Measurements from ENCODE around the gene BTBD19. TPM values are rescaled to one million over a fixed set of nuclear protein-coding genes. Genes with fewer than 3 reads are reported as not detected.
"Not testable (repeated sequence)": the region's sequence is repeated elsewhere in the genome, so short reads cannot be mapped to it uniquely, and the experiment has no call there.

Gene BTBD19
- total RNA-seq, 1 donor from 2014 or later, result 22.6 TPM

DNA sequence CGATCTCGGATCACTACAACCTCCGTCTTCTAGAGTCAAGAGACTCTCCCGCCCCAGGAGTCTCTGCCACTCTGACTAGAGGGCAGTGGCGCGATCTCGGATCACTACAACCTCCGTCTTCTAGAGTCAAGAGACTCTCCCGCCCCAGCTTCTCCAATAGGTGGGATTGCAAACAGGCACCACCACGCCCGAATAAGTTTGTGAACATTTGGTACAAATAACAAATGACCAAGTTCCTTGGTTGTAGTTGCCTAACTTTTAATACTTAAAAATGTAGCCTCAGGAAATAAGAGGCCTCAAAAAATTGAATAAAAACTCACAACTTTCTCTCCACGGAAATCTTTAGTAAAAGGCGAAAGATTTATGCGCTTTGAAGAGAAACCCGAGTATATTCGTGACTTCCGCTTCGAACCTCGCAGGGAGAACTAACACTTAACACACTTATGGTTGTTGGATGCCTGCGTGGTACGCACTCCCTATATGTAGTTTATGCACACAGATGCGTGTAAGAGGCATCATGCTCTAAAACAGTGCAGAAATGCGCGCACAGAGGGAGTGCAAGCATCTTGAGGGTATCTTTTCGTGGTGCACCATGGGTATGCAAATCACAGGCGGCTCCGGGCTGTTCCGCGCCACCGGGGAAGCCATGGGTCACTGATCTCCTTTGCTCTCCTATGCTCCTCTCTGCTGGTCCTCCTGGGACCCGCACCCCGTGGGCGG, 11.4 kb downstream of the BTBD19 start:
- Mint-ChIP-seq H3K27me3 (ENCODE audit: insufficient read depth) (no peaks in the 10 kb centered on the region), H3K27ac (peak overlapping the region; percentile 97), H3K36me3 (ENCODE audit: low read depth) (peaks cover 24% of the 10 kb centered on the region), H3K9me3 (no peaks in the 10 kb centered on the region), H3K4me1 (ENCODE audit: low read depth) (peaks cover 54% of the 10 kb centered on the region), H3K4me3 (peak overlapping the region; percentile 87)
- intact Hi-C loops (cut with micrococcal nuclease), result loop anchor here (1.0 to 5.0 kb wide), 9 partner anchors 10 to 868 kb away; partner anchors contain the start of genes CCDC163, GPBP1L1, MMACHC and RNU5D-1
- peak; percentile 81 for DNase-seq (ENCODE audit: low spot score)

DNA sequence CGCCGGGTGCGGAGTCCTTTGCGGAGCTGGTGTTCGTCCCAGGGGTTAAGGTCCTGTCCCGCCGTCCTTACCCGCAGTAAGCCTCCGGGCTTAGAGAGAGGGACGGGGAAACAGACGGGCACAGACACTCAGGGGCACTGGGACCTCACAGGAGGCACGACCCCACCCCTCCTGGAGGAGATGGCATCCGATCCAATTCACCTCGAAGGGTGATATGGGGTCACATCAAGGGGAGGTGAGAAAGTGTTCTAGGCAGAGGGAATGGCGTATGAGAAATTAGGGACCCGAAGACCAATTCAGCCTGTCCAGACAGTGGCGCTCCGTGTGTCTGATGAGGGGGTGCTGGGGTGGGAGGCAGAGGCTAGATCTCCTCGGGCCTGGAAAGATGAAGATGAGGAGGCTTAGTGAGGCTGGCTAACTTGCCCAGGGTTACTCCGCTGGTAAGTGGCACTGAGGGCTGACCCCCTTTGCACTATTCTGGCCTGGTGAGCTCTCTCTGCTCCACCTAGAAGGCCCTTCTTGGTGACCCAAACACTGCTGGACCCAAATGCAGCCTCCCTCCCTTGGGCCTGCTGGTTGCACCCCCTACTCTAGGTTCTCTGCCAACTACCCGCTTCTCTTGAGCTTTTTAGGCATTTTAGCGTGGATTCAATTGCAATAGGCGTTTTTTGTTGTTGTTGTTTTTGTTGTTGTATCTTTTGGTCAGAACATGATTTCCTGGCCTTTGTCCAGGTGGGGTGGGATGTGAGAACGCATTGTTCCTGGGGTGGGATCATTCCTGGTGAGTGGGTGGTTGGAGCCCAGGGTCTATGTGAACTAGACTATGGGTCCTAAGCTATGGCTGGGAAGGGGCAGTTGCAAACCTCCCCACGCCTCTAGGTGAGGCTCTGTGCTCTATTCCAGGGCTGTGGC, 12.3 kb downstream of the BTBD19 start:
- DNase-seq (ENCODE audit: low spot score), result no peak
- peak overlapping the region; percentile 97 for H3K27ac Mint-ChIP-seq
- peak overlapping the region; percentile 87 for H3K4me3 Mint-ChIP-seq
- no peaks in the 10 kb centered on the region for H3K9me3 Mint-ChIP-seq
- intact Hi-C loops (cut with micrococcal nuclease), result loop anchor here (5.0 kb wide), 1 partner anchor 482 kb away; no protein-coding TSS in a partner anchor
- H3K36me3 Mint-ChIP-seq (ENCODE audit: low read depth), result peaks cover 16% of the 10 kb centered on the region
- H3K27me3 Mint-ChIP-seq (ENCODE audit: insufficient read depth), result no peaks in the 10 kb centered on the region
- H3K4me1 Mint-ChIP-seq (ENCODE audit: low read depth), result peaks cover 48% of the 10 kb centered on the region

DNA sequence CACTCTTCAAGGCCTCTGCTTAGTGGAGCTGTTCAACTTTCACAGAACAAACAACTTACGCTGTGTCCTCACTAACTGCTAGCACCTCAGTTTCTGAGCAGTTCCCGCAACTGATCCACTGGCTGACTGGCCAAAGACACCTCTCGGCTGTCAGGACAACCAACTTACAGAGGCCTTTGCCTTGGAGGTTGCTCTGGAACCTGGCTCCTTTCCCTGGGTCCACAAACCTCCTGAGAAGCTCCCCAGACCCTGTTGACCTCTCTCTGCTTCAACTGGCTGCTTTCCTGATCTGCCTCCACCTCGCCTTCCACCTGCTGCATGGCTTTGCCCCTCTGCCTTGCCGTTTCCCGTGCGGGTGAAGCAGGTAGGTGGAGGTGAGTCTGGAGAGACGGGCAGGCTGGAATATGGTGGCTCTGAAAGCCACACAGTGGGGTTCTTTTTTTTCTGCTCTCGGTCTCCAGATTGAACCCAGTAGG, 13.0 kb downstream of the BTBD19 start:
- intact Hi-C loops (cut with micrococcal nuclease), result loop anchor here (5.0 kb wide), 1 partner anchor 481 kb away; no protein-coding TSS in a partner anchor
- peak overlapping the region; percentile 67 for H3K27ac Mint-ChIP-seq

DNA sequence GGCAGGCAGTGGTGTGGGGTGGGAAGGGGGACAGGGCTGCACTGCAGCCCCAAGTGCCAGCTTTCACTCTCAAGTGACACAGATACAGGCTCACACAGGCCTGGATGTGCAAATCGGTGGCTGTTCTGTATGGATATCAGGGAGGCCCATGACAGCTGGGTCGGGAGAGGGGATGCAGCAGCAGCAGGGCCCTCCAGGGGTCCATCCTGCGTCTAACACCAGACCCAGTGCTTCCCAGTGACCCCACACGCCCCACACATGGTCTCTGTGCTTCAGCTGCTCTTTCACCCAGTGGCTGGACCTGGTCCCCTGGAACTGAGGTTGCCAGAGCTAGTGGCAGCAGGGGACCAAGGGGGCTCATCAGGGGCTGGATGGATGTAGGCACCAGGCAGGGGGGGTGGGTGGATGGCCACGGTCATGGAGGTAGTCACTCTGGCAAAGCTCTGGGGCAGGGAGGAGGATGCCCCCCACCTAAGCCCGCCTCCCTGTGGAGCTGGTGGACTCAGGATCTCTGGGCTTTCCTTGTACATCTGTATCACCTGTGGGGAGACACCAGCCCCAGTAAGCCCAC, 13.9 kb downstream of the BTBD19 start:
- Mint-ChIP-seq H3K27me3 (ENCODE audit: insufficient read depth) (no peaks in the 10 kb centered on the region), H3K4me3 (no peak overlapping the region), H3K4me1 (ENCODE audit: low read depth) (peaks cover 45% of the 10 kb centered on the region), H3K36me3 (ENCODE audit: low read depth) (peaks cover 8% of the 10 kb centered on the region), H3K9me3 (no peaks in the 10 kb centered on the region), H3K27ac (peak overlapping the region; percentile 7)
- no peak for DNase-seq (ENCODE audit: low spot score)
- intact Hi-C loops (cut with micrococcal nuclease), result loop anchor here (5.0 kb wide), 1 partner anchor 480 kb away; no protein-coding TSS in a partner anchor

More for the DNA sequence above, 13.0 kb downstream of the BTBD19 start:
- peaks cover 48% of the 10 kb centered on the region for H3K4me1 Mint-ChIP-seq (ENCODE audit: low read depth)
- no peaks in the 10 kb centered on the region for H3K27me3 Mint-ChIP-seq (ENCODE audit: insufficient read depth)
- H3K9me3 Mint-ChIP-seq, result no peaks in the 10 kb centered on the region
- no peak for DNase-seq (ENCODE audit: low spot score)
- peak overlapping the region; percentile 87 for H3K4me3 Mint-ChIP-seq
- peaks cover 12% of the 10 kb centered on the region for H3K36me3 Mint-ChIP-seq (ENCODE audit: low read depth)

DNA sequence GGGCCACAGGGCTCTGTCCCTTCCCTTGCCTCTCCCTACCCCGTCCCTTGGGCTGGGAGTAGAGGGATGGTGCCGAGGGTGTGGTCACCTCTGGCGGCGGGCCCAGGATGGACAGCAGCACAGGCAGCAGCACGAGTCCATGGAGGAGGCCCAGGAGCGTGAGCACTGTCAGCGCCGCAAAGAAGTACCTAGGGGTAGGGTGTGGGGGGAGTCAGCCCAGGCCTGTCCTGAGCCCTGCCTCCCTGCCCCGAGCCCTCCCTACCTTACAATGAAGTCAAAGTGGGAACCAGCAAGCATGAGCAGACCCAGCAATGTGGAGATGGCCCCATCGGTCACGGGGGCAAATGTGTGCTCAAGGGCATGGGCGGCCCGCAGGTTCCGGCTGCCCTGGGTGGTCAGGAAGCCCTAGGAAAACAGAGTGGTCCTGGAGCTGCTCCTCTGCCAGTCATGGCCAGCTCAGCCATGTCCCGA, 14.7 kb downstream of the BTBD19 start:
- no peaks in the 10 kb centered on the region for H3K9me3 Mint-ChIP-seq
- no peak for DNase-seq (ENCODE audit: low spot score)
- H3K27ac Mint-ChIP-seq, result no peak overlapping the region
- peaks cover 37% of the 10 kb centered on the region for H3K4me1 Mint-ChIP-seq (ENCODE audit: low read depth)
- H3K36me3 Mint-ChIP-seq (ENCODE audit: low read depth), result peaks cover 2% of the 10 kb centered on the region
- intact Hi-C loops (cut with micrococcal nuclease), result loop anchor here (5.0 kb wide), 1 partner anchor 479 kb away; no protein-coding TSS in a partner anchor
- H3K27me3 Mint-ChIP-seq (ENCODE audit: insufficient read depth), result no peaks in the 10 kb centered on the region
- no peak overlapping the region for H3K4me3 Mint-ChIP-seq

DNA sequence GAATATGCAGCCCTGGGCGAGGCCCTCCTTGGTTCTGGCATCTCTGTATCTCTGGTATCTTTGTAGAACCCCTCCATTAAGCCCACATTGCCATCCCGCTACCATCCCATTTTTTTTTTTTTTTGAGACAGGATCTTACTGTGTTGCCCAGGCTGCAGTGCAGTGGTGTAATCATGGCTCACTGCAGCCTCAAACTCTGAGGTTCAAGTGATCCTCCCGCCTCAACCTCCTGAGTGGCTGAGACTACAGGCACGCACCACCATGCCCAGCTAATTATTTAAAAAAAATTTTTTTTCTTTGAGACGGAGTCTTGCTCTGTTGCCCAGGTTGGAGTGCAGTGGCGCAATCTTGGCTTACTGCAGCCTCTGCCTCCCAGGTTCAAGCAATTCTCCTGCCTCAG, 16.1 kb downstream of the BTBD19 start:
- not testable (repeated sequence) for H3K27ac Mint-ChIP-seq; DNase-seq (ENCODE audit: low spot score); H3K36me3 Mint-ChIP-seq (ENCODE audit: low read depth); H3K27me3 Mint-ChIP-seq (ENCODE audit: insufficient read depth); H3K4me3 Mint-ChIP-seq; H3K9me3 Mint-ChIP-seq
- H3K4me1 Mint-ChIP-seq (ENCODE audit: low read depth), result peaks cover 24% of the 10 kb centered on the region
- intact Hi-C loops (cut with micrococcal nuclease), result loop anchor here (5.0 kb wide), 1 partner anchor 478 kb away; no protein-coding TSS in a partner anchor

DNA sequence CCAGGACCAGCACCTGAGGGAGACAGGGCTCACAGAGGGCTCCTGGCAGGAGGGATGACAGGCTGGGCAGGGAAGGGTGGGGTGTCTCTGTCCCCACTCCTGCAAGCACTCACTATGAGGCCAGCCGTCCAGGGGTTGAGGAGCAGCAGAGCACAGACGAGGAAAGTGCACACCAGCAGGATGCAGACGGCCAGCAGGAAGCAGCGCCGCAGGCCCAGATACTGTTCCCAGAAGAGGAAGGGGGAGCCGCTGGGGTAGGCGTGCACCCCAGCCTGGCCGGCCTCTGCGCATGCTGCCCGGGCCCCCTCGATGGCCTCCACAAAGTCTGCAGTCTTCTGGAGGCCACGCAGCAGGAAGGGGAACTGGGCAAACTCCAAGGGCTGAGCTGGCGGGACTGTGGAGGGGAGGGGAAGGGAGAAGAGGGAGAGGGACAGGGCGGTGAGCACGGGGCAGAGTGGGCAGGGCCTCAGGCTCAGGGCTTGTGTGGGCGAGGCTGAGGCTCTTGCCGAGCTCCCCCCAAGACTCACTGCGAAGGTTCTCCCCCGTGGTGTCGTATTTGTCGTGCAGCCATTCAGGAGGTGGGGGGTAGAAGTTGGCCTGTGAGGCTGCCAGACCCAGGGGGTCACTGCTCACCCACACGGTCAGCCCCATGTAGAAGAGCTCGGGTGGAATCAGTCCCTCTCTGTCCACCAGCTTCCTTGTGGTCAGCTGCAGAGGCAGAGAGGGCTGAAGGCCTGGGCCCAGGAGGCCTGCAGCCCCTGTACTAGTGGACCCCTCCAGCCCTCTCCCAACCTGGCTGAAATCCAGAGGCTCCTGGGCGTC, 18.3 kb downstream of the BTBD19 start:
- Mint-ChIP-seq H3K4me1 (ENCODE audit: low read depth) (peaks cover 2% of the 10 kb centered on the region), H3K27me3 (ENCODE audit: insufficient read depth) (no peaks in the 10 kb centered on the region), H3K27ac (no peak overlapping the region), H3K4me3 (no peak overlapping the region), H3K36me3 (ENCODE audit: low read depth) (no peaks in the 10 kb centered on the region), H3K9me3 (no peaks in the 10 kb centered on the region)
- intact Hi-C loops (cut with micrococcal nuclease), result no loop called here
- no peak for DNase-seq (ENCODE audit: low spot score)

DNA sequence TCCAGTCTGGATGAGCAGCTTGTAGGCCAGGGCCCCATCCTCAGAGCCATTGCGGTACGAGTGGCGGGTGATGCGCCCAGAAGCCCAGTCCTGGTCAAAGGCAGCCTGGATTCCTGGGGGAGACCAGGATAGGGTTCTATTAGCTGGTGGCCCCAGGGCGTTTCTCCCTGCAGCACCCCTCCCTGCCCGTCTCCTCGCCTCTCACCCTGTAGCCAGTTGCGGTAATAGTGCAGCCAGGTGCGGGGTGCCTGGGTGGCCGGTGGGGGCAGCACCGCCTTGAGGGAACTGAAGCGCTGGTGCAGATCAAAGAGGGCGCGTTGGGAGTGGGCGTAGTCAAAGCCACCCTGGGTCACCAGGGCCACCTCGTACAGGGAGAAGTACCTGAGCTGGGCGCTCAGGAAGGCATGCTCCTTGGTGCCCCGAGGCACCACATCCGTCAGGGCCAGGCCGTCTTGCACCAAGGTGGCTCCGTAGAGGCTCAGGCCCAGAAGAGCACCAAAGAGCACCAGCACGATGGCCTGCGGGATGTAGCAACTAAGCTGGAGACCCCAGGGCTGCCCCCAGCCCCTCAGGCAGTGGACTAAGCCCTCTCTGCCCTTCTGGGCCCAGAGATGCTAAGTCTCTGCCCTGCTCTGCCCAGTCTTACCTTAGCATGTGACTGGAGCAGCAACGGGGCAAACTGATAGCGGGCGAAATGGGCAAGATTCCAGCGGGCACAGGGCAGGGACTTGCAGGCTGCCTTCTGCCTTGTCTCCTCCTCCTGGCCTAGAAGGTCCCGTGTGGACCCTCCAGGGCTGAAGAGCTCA, 19.1 kb downstream of the BTBD19 start:
- H3K36me3 Mint-ChIP-seq (ENCODE audit: low read depth), result no peaks in the 10 kb centered on the region
- H3K9me3 Mint-ChIP-seq, result no peaks in the 10 kb centered on the region
- no peak for DNase-seq (ENCODE audit: low spot score)
- no peaks in the 10 kb centered on the region for H3K27me3 Mint-ChIP-seq (ENCODE audit: insufficient read depth)
- H3K4me1 Mint-ChIP-seq (ENCODE audit: low read depth), result no peaks in the 10 kb centered on the region
- H3K27ac Mint-ChIP-seq, result no peak overlapping the region
- no peak overlapping the region for H3K4me3 Mint-ChIP-seq
- intact Hi-C loops (cut with micrococcal nuclease), result no loop called here

DNA sequence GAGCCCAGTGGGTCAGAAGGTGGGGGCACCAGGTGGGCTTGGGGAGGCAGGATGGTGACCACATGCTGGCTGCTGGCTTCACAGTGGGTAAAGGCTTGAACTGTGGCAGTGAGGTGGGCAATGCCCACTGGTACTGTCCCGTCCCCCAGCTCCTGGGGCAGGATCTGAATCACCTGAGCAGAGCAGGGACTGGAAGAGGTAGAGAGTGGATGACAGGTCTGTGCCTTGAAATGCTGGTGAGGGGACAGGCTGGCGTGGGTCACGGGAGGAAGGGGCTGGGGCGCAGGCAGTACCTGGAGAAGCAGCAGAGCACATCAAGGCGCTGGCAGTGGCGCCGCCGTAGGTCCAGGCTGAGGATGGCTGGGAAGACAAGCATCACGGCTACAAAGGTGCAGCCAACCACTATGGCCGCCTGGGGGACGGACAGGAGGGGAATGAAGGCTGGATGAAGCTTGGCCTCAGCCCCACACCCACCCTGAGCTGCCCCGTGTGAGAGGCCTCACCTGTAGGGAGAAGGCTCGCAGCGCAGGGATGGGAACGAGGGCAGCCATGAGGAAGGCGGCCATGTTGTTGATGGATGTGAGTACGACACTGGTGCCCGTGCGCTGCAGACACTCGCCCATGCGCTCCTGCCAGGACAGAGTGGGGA, 19.8 kb downstream of the BTBD19 start:
- Mint-ChIP-seq H3K9me3 (no peaks in the 10 kb centered on the region), H3K4me1 (ENCODE audit: low read depth) (no peaks in the 10 kb centered on the region), H3K36me3 (ENCODE audit: low read depth) (no peaks in the 10 kb centered on the region), H3K27me3 (ENCODE audit: insufficient read depth) (peaks cover under 1% of the 10 kb centered on the region), H3K27ac (no peak overlapping the region), H3K4me3 (no peak overlapping the region)
- DNase-seq (ENCODE audit: low spot score), result no peak
- intact Hi-C loops (cut with micrococcal nuclease), result no loop called here

DNA sequence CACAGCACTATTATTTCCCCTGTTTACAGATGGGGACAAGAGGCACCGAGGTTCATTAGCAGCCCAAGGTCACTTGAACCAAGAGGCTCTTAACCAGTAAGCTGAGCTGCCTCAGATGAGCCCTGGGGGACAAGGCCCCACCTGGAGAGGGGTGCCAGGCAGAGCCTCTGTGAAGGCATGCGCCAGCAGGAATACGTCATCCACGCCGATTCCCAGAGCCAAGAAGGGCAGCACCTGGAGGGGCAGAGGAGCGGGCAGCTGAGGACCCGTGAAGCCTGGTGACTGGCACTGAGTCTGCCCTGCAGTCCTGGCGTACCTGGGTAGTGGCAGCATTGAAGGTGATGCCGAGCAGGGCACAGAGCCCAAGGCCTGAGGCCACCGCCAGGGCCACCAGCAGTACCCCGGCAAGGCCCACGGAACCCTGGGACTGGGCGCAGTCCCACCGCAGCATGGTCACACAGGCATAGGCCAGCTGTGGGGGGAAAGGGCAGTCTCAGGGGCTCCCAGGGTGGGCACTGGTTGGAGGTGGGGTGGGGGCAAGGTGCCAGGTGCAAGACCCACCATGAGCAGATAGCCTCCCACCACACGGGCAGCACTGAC, 20.6 kb downstream of the BTBD19 start:
- intact Hi-C loops (cut with micrococcal nuclease), result no loop called here
- H3K27me3 Mint-ChIP-seq (ENCODE audit: insufficient read depth), result peaks cover 3% of the 10 kb centered on the region
- DNase-seq (ENCODE audit: low spot score), result no peak
- H3K27ac Mint-ChIP-seq, result no peak overlapping the region
- H3K36me3 Mint-ChIP-seq (ENCODE audit: low read depth), result no peaks in the 10 kb centered on the region
- no peaks in the 10 kb centered on the region for H3K9me3 Mint-ChIP-seq
- H3K4me1 Mint-ChIP-seq (ENCODE audit: low read depth), result no peaks in the 10 kb centered on the region
- no peak overlapping the region for H3K4me3 Mint-ChIP-seq

All from activated T-helper 1 cell treated with anti-CD3 and anti-CD28 coated beads, Interleukin-12 subunit alpha, Interleukin-12 subunit beta, Interleukin-2, Interleukin-4 antibody, amounts not matched to agents 30 ng/mL and 10 ng/mL and 1 ng/mL, durations not matched to agents 14 hours and 24 hours and 36 hours (primary cell).